ENCODE results near the gene PANX2.
A peak's percentile ranks its signal among the peaks of the same experiment; 100 is the strongest.

The PANX2 gene

GRCh38 chr22:50169181-50169759 is 1.3 kb upstream of the PANX2 start:
- DNase-seq (ENCODE audit: low read depth in 4 of 4, low spot score in 1 of 4): no peak

GRCh38 chr22:50169774-50170341 is 673 bp upstream of the PANX2 start:
- DNase-seq (ENCODE audit: low read depth in 4 of 4, low spot score in 1 of 4): peak in 1 of 4 experiments; percentile 55

- no peak for DNase-seq (ENCODE audit: low read depth in 4 of 4, low spot score in 1 of 4)
These were observed 911 bp downstream of the PANX2 start for GRCh38 chr22:50171319-50171964.

GRCh38 chr22:50171965-50172421 is 1.5 kb downstream of the PANX2 start:
- DNase-seq (ENCODE audit: low read depth in 4 of 4, low spot score in 1 of 4): no peak

- no peak for DNase-seq (ENCODE audit: low read depth in 4 of 4, low spot score in 1 of 4)
These were observed 2.9 kb downstream of the PANX2 start for GRCh38 chr22:50173311-50173982.

GRCh38 chr22:50173983-50174355 is 3.4 kb downstream of the PANX2 start:
- DNase-seq (ENCODE audit: low read depth in 4 of 4, low spot score in 1 of 4): no peak

- DNase-seq (ENCODE audit: low read depth in 4 of 4, low spot score in 1 of 4): no peak
These were observed 4.1 kb downstream of the PANX2 start for GRCh38 chr22:50174382-50175190.

- DNase-seq (ENCODE audit: low read depth in 4 of 4, low spot score in 1 of 4): no peak
These were observed 4.6 kb downstream of the PANX2 start for GRCh38 chr22:50175191-50175461.

GRCh38 chr22:50175921-50176849 is 5.7 kb downstream of the PANX2 start:
- no peak for DNase-seq (ENCODE audit: low read depth in 4 of 4, low spot score in 1 of 4)

- no peak for DNase-seq (ENCODE audit: low read depth in 4 of 4, low spot score in 1 of 4)
These were observed 6.5 kb downstream of the PANX2 start for GRCh38 chr22:50176850-50177536.

- DNase-seq (ENCODE audit: low read depth in 4 of 4, low spot score in 1 of 4): no peak
These were observed 7.3 kb downstream of the PANX2 start for GRCh38 chr22:50177537-50178470.

GRCh38 chr22:50178471-50178864 is 7.9 kb downstream of the PANX2 start:
- DNase-seq (ENCODE audit: low read depth in 4 of 4, low spot score in 1 of 4): no peak

GRCh38 chr22:50178871-50179869 is 8.6 kb downstream of the PANX2 start:
- no peak for DNase-seq (ENCODE audit: low read depth in 4 of 4, low spot score in 1 of 4)

- DNase-seq (ENCODE audit: low read depth in 4 of 4, low spot score in 1 of 4): no peak
These were observed 9.6 kb downstream of the PANX2 start for GRCh38 chr22:50179937-50180726.

GRCh38 chr22:50180727-50181521 is 10.4 kb downstream of the PANX2 start:
- DNase-seq (ENCODE audit: low read depth in 4 of 4, low spot score in 1 of 4): no peak
